Thyroid gland (tissue), 4 donors: ENCODE measurements around the gene TSHZ1. TPM values are rescaled to one million over a fixed set of nuclear protein-coding genes. Genes with fewer than 3 reads are reported as not detected.

ENCODE experiments used
- DNase-seq, 2 donors: peaks; one replicate each; pipeline ENCODE4 v3.0.0-alpha.2; 2019
- H3K27ac ChIP-seq, 3 donors: fragments of 200-600 bp; sonication (generic); 1 replicate in 2 of 3; 2 replicates in 1 of 3; pipeline ENCODE4 v1.5.1; 2016 to 2019; ENCODE audit warnings: mild to moderate bottlenecking in 1 of 3, moderate library complexity in 1 of 3
- H3K27me3 ChIP-seq: fragments of 200-600 bp; sonication (generic); one replicate; pipeline ENCODE4 v1.5.1; 2019
- H3K36me3 ChIP-seq, 2 donors: fragments of 200-600 bp; sonication (generic); one replicate each; pipeline ENCODE4 v1.5.1; 2016 to 2019
- H3K4me1 ChIP-seq, 2 donors: fragments of 200-600 bp; sonication (generic); one replicate each; pipeline ENCODE4 v1.5.1; 2017 to 2019
- H3K4me3 ChIP-seq, 3 donors: fragments of 200-600 bp; sonication (generic); replicated peaks in 1 of 3; 1 replicate in 2 of 3; 2 replicates in 1 of 3; pipeline ENCODE4 v1.5.1; 2016; ENCODE audit warnings: mild to moderate bottlenecking in 1 of 3
- H3K9me3 ChIP-seq: fragments of 200-600 bp; sonication (generic); one replicate; pipeline ENCODE4 v1.5.1; 2017
- POLR2A ChIP-seq, 2 donors: fragments of 450-650 bp; IDR thresholded peaks; one replicate each; pipeline ENCODE4 v1.6.1; 2017; ENCODE audit warnings: antibody characterized with exemption in 2 of 2, mild to moderate bottlenecking in 2 of 2, moderate library complexity in 1 of 2
- WGBS, 2 donors: methylation state at CpG; one replicate each; pipeline ENCODE4 v1.1.5; 2017; 5-methylcytosine and 5-hydroxymethylcytosine counted together
- intact Hi-C: fragments of 100-400 bp; cut with DNase I; formaldehyde crosslinking; loops from one replicate; pipeline ENCODE4 v1.15.1; 2023
- total RNA-seq, 4 donors: library from RNA; depleted of rRNA; stranded (reverse); fragments of >200 nt; gene quantifications; one replicate each; pipeline ENCODE4 v1.2.3, GENCODE V29; 2016
- TF ChIP-seq, protein P1 (sequence below), 6 experiments: fragments of 200-600 bp in 3 of 6; fragments of 450-650 bp in 3 of 6; sonication (generic) in 3 of 6; IDR thresholded peaks; one replicate each; pipeline ENCODE4 v1.5.1; 2016 to 2019; ENCODE audit warnings: antibody characterized with exemption in 6 of 6, mild to moderate bottlenecking in 2 of 6, inconsistent platforms in 1 of 6, moderate library complexity in 1 of 6

Gene TSHZ1
- total RNA-seq, 4 donors from 2014 or later: 17.9 to 22.2 (median 19.0) TPM

- Histone ChIP-seq H3K36me3 (no peaks in the 10 kb centered on the region), H3K27me3 (no peaks in the 10 kb centered on the region), H3K4me1 (peaks cover 34% of the 10 kb centered on the region in 2 donors), H3K27ac (peak overlapping the region; percentile 74 to 99 (median 98)), H3K9me3 (no peaks in the 10 kb centered on the region), H3K4me3 (peak overlapping the region; percentile 35 to 95 (median 81))
- WGBS, 2 donors: 0 to 1% methylated on average over 14 to 26 of the region's 64 CpGs
- TF ChIP-seq POLR2A (IDR thresholded peaks at IDR 0.05): no peak
- TF ChIP-seq, protein P1, sequence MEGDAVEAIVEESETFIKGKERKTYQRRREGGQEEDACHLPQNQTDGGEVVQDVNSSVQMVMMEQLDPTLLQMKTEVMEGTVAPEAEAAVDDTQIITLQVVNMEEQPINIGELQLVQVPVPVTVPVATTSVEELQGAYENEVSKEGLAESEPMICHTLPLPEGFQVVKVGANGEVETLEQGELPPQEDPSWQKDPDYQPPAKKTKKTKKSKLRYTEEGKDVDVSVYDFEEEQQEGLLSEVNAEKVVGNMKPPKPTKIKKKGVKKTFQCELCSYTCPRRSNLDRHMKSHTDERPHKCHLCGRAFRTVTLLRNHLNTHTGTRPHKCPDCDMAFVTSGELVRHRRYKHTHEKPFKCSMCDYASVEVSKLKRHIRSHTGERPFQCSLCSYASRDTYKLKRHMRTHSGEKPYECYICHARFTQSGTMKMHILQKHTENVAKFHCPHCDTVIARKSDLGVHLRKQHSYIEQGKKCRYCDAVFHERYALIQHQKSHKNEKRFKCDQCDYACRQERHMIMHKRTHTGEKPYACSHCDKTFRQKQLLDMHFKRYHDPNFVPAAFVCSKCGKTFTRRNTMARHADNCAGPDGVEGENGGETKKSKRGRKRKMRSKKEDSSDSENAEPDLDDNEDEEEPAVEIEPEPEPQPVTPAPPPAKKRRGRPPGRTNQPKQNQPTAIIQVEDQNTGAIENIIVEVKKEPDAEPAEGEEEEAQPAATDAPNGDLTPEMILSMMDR (IDR thresholded peaks at IDR 0.05): no peak
- peak in 1 of 2 donors; percentile 20 for DNase-seq
- intact Hi-C loops: no loop called here
These were observed 515 bp downstream of the TSHZ1 start for GRCh38 chr18:75211002-75211621.

DNA sequence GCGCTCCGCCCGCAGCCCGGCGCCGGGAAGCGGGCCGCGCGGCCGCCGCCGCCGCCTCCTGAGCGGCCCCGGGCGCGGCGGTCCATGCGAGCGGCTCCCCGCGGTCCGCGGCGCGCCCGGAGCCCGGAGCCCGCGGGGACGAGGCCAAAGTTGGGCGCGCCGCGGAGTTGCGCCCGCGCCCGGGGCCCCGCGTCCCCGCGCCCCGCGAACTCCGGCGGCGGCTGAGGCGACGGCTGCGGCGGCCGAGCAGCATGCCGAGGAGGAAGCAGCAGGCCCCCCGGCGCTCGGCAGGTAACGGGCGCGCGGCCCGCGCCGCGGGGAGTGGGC, 992 bp downstream of the TSHZ1 start:
- no peak for DNase-seq
- peak overlapping the region in 2 of 3 donors; percentile 27 to 66 for H3K4me3 ChIP-seq
- H3K36me3 ChIP-seq: no peaks in the 10 kb centered on the region
- H3K27ac ChIP-seq: peak overlapping the region in 2 of 3 donors; percentile 62 to 76
- 0% methylated on average over 3 of the region's 66 CpGs; no CpG with 5 or more reads in 1 of the 2 donors for WGBS, 2 donors
- no peak for TF ChIP-seq POLR2A (IDR thresholded peaks at IDR 0.05)
- TF ChIP-seq, protein P1 (IDR thresholded peaks at IDR 0.05): no peak
- peaks cover 32 to 34% of the 10 kb centered on the region in 2 donors for H3K4me1 ChIP-seq
- H3K27me3 ChIP-seq: no peaks in the 10 kb centered on the region
- H3K9me3 ChIP-seq: no peaks in the 10 kb centered on the region
- intact Hi-C loops: no loop called here

DNA sequence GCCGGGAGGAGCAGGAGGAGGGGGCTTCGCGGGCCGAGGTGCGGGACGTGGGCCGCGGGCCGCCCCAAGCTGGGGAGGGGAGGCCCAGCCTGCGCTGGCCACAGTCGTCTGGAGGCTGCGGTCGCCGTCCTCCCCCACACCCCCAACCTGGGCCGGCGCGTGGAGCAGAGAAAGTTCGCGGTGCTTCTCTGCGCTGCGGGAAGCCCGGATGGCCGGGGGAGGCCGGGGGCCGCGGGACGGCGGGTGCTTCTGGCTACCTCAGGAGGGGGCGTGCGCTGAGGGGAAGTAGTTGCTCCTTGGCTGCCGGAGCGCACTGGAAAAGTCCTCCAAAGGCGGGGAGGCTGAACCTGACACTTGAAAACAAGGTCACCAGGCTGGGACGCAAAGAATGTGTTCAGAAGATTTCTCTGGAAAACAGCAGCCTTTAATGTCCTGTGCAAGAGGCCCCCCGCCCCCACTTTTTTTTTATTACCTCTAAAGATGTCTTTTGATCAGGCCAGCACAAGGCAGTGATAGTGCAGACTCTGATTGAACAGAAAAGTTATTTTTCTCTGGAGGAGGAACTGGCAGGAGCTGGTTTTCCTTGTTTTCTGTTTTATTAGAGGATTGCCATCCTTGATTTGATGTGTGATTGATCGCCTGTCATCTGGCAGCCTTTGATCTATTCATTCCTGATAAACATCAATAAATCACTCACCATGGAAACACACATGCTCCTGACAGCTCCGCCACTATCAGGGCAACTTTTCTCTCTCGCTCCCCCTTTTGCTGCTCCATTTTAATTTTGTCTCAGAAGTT, 1.6 kb downstream of the TSHZ1 start:
- TF ChIP-seq POLR2A (IDR thresholded peaks at IDR 0.05): peak in 1 of 2 donors; percentile 55
- TF ChIP-seq, protein P1 (IDR thresholded peaks at IDR 0.05): no peak
- 14 to 27% methylated on average over 6 to 13 of the region's 38 CpGs for WGBS, 2 donors
- Histone ChIP-seq H3K9me3 (no peaks in the 10 kb centered on the region), H3K4me1 (peaks cover 28 to 32% of the 10 kb centered on the region in 2 donors), H3K27me3 (no peaks in the 10 kb centered on the region), H3K4me3 (peak overlapping the region in 2 of 3 donors; percentile 27 to 66), H3K36me3 (no peaks in the 10 kb centered on the region), H3K27ac (peak overlapping the region in 2 of 3 donors; percentile 62 to 76)
- intact Hi-C loops: no loop called here
- DNase-seq: peak; percentile 74

DNA sequence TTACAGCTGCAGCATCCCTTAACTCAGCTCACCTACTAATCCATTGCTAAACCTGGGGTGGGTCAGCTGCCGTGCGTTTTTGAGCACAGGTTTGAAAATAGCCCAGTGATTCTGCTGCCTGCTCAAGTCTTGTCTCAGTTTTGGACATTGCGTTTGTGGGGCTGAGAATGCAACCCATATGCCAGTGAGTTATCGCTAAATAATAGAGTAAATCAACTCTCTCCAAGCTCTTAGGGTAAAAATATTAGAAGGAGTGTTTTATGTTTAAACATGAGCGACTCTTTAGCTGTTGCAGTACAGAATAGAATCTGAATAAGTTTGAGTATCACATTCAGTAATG, 2.1 kb downstream of the TSHZ1 start:
- Histone ChIP-seq H3K36me3 (no peaks in the 10 kb centered on the region), H3K27ac (peak overlapping the region in 1 of 3 donors; percentile 62), H3K4me3 (no peak overlapping the region), H3K4me1 (peaks cover 24 to 32% of the 10 kb centered on the region in 2 donors), H3K9me3 (no peaks in the 10 kb centered on the region), H3K27me3 (no peaks in the 10 kb centered on the region)
- TF ChIP-seq POLR2A (IDR thresholded peaks at IDR 0.05): no peak
- TF ChIP-seq, protein P1 (IDR thresholded peaks at IDR 0.05): no peak
- no peak for DNase-seq
- 55 to 62% methylated on average over 5 of the region's 5 CpGs for WGBS, 2 donors
- intact Hi-C loops: no loop called here
